ENCODE measurements around the gene EDN2.

The EDN2 gene

GRCh38 chr1:41467673-41468072, 16.8 kb downstream of the EDN2 start:
- no peaks in the 10 kb centered on the region for H3K9me3 ChIP-seq (ENCODE audit: control insufficient read depth in 5 of 5, low read length in 5 of 5)
- no peak overlapping the region for H3K27ac ChIP-seq (ENCODE audit: low read depth, low read length)
- peaks cover 0 to 4% (median 0%) of the 10 kb centered on the region in 5 donors for H3K27me3 ChIP-seq (ENCODE audit: control insufficient read depth in 5 of 5, insufficient read depth in 4 of 5, low read length in 5 of 5)
- H3K9ac ChIP-seq (ENCODE audit: low read length in 5 of 5), result no peak overlapping the region
- no peaks in the 10 kb centered on the region for H3K36me3 ChIP-seq (ENCODE audit: control insufficient read depth in 5 of 5, insufficient read depth in 5 of 5, low read length in 5 of 5)
- no peak overlapping the region for H3K4me3 ChIP-seq (ENCODE audit: low read depth in 1 of 5, low read length in 5 of 5)
- H3K4me1 ChIP-seq (ENCODE audit: control insufficient read depth in 5 of 5, insufficient read depth in 5 of 5, low read length in 5 of 5), result no peaks in the 10 kb centered on the region

GRCh38 chr1:41466146-41466545, 18.3 kb downstream of the EDN2 start:
- no peak overlapping the region for H3K4me3 ChIP-seq (ENCODE audit: low read depth in 1 of 5, low read length in 5 of 5)
- H3K27ac ChIP-seq (ENCODE audit: low read depth, low read length), result no peak overlapping the region

GRCh38 chr1:41465741-41466140, 18.7 kb downstream of the EDN2 start:
- Histone ChIP-seq H3K27me3 (ENCODE audit: control insufficient read depth in 5 of 5, insufficient read depth in 4 of 5, low read length in 5 of 5) (peaks cover 0 to 4% (median 0%) of the 10 kb centered on the region in 5 donors), H3K4me1 (ENCODE audit: control insufficient read depth in 5 of 5, insufficient read depth in 5 of 5, low read length in 5 of 5) (no peaks in the 10 kb centered on the region), H3K4me3 (ENCODE audit: low read depth in 1 of 5, low read length in 5 of 5) (no peak overlapping the region), H3K9ac (ENCODE audit: low read length in 5 of 5) (no peak overlapping the region), H3K36me3 (ENCODE audit: control insufficient read depth in 5 of 5, insufficient read depth in 5 of 5, low read length in 5 of 5) (no peaks in the 10 kb centered on the region), H3K9me3 (ENCODE audit: control insufficient read depth in 5 of 5, low read length in 5 of 5) (no peaks in the 10 kb centered on the region), H3K27ac (ENCODE audit: low read depth, low read length) (no peak overlapping the region)

More at GRCh38 chr1:41466146-41466545, 18.3 kb downstream of the EDN2 start:
- Histone ChIP-seq H3K36me3 (ENCODE audit: control insufficient read depth in 5 of 5, insufficient read depth in 5 of 5, low read length in 5 of 5) (no peaks in the 10 kb centered on the region), H3K9me3 (ENCODE audit: control insufficient read depth in 5 of 5, low read length in 5 of 5) (no peaks in the 10 kb centered on the region), H3K4me1 (ENCODE audit: control insufficient read depth in 5 of 5, insufficient read depth in 5 of 5, low read length in 5 of 5) (no peaks in the 10 kb centered on the region), H3K9ac (ENCODE audit: low read length in 5 of 5) (no peak overlapping the region), H3K27me3 (ENCODE audit: control insufficient read depth in 5 of 5, insufficient read depth in 4 of 5, low read length in 5 of 5) (peaks cover 0 to 4% (median 0%) of the 10 kb centered on the region in 5 donors)

GRCh38 chr1:41464885-41465284, 19.6 kb downstream of the EDN2 start:
- Histone ChIP-seq H3K4me3 (ENCODE audit: low read depth in 1 of 5, low read length in 5 of 5) (no peak overlapping the region), H3K36me3 (ENCODE audit: control insufficient read depth in 5 of 5, insufficient read depth in 5 of 5, low read length in 5 of 5) (no peaks in the 10 kb centered on the region), H3K27ac (ENCODE audit: low read depth, low read length) (no peak overlapping the region), H3K4me1 (ENCODE audit: control insufficient read depth in 5 of 5, insufficient read depth in 5 of 5, low read length in 5 of 5) (no peaks in the 10 kb centered on the region), H3K9ac (ENCODE audit: low read length in 5 of 5) (no peak overlapping the region), H3K9me3 (ENCODE audit: control insufficient read depth in 5 of 5, low read length in 5 of 5) (no peaks in the 10 kb centered on the region), H3K27me3 (ENCODE audit: control insufficient read depth in 5 of 5, insufficient read depth in 4 of 5, low read length in 5 of 5) (peaks cover 0 to 4% (median 0%) of the 10 kb centered on the region in 5 donors)

- no peak overlapping the region for H3K9ac ChIP-seq (ENCODE audit: low read length in 5 of 5)
- no peaks in the 10 kb centered on the region for H3K4me1 ChIP-seq (ENCODE audit: control insufficient read depth in 5 of 5, insufficient read depth in 5 of 5, low read length in 5 of 5)
- no peak overlapping the region for H3K4me3 ChIP-seq (ENCODE audit: low read depth in 1 of 5, low read length in 5 of 5)
- H3K36me3 ChIP-seq (ENCODE audit: control insufficient read depth in 5 of 5, insufficient read depth in 5 of 5, low read length in 5 of 5), result no peaks in the 10 kb centered on the region
- no peaks in the 10 kb centered on the region for H3K9me3 ChIP-seq (ENCODE audit: control insufficient read depth in 5 of 5, low read length in 5 of 5)
- no peak overlapping the region for H3K27ac ChIP-seq (ENCODE audit: low read depth, low read length)
- H3K27me3 ChIP-seq (ENCODE audit: control insufficient read depth in 5 of 5, insufficient read depth in 4 of 5, low read length in 5 of 5), result peaks cover 0 to 4% (median 0%) of the 10 kb centered on the region in 5 donors
Observed at GRCh38 chr1:41463516-41463915, 21.0 kb downstream of the EDN2 start.

GRCh38 chr1:41462680-41463004, 21.8 kb downstream of the EDN2 start:
- Histone ChIP-seq H3K27me3 (ENCODE audit: control insufficient read depth in 5 of 5, insufficient read depth in 4 of 5, low read length in 5 of 5) (peaks cover 0 to 4% (median 0%) of the 10 kb centered on the region in 5 donors), H3K27ac (ENCODE audit: low read depth, low read length) (no peak overlapping the region), H3K9me3 (ENCODE audit: control insufficient read depth in 5 of 5, low read length in 5 of 5) (no peaks in the 10 kb centered on the region), H3K4me3 (ENCODE audit: low read depth in 1 of 5, low read length in 5 of 5) (no peak overlapping the region), H3K9ac (ENCODE audit: low read length in 5 of 5) (no peak overlapping the region), H3K4me1 (ENCODE audit: control insufficient read depth in 5 of 5, insufficient read depth in 5 of 5, low read length in 5 of 5) (no peaks in the 10 kb centered on the region), H3K36me3 (ENCODE audit: control insufficient read depth in 5 of 5, insufficient read depth in 5 of 5, low read length in 5 of 5) (no peaks in the 10 kb centered on the region)

GRCh38 chr1:41461790-41462679, 22.4 kb downstream of the EDN2 start:
- H3K4me3 ChIP-seq (ENCODE audit: low read depth in 1 of 5, low read length in 5 of 5), result no peak overlapping the region
- H3K27ac ChIP-seq (ENCODE audit: low read depth, low read length), result no peak overlapping the region
- no peaks in the 10 kb centered on the region for H3K9me3 ChIP-seq (ENCODE audit: control insufficient read depth in 5 of 5, low read length in 5 of 5)
- H3K4me1 ChIP-seq (ENCODE audit: control insufficient read depth in 5 of 5, insufficient read depth in 5 of 5, low read length in 5 of 5), result peaks cover 0 to 1% (median 0%) of the 10 kb centered on the region in 5 donors
- H3K9ac ChIP-seq (ENCODE audit: low read length in 5 of 5), result no peak overlapping the region
- H3K36me3 ChIP-seq (ENCODE audit: control insufficient read depth in 5 of 5, insufficient read depth in 5 of 5, low read length in 5 of 5), result no peaks in the 10 kb centered on the region
- no peaks in the 10 kb centered on the region for H3K27me3 ChIP-seq (ENCODE audit: control insufficient read depth in 5 of 5, insufficient read depth in 4 of 5, low read length in 5 of 5)

- Histone ChIP-seq H3K9ac (ENCODE audit: low read length in 5 of 5) (no peak overlapping the region), H3K4me3 (ENCODE audit: low read depth in 1 of 5, low read length in 5 of 5) (no peak overlapping the region), H3K27me3 (ENCODE audit: control insufficient read depth in 5 of 5, insufficient read depth in 4 of 5, low read length in 5 of 5) (no peaks in the 10 kb centered on the region), H3K36me3 (ENCODE audit: control insufficient read depth in 5 of 5, insufficient read depth in 5 of 5, low read length in 5 of 5) (no peaks in the 10 kb centered on the region), H3K4me1 (ENCODE audit: control insufficient read depth in 5 of 5, insufficient read depth in 5 of 5, low read length in 5 of 5) (peaks cover 0 to 11% (median 3%) of the 10 kb centered on the region in 5 donors), H3K9me3 (ENCODE audit: control insufficient read depth in 5 of 5, low read length in 5 of 5) (no peaks in the 10 kb centered on the region), H3K27ac (ENCODE audit: low read depth, low read length) (no peak overlapping the region)
Observed at GRCh38 chr1:41456847-41457540, 27.5 kb downstream of the EDN2 start.

GRCh38 chr1:41455479-41456332, 28.8 kb downstream of the EDN2 start:
- Histone ChIP-seq H3K4me3 (ENCODE audit: low read depth in 1 of 5, low read length in 5 of 5) (no peak overlapping the region), H3K36me3 (ENCODE audit: control insufficient read depth in 5 of 5, insufficient read depth in 5 of 5, low read length in 5 of 5) (no peaks in the 10 kb centered on the region), H3K4me1 (ENCODE audit: control insufficient read depth in 5 of 5, insufficient read depth in 5 of 5, low read length in 5 of 5) (peaks cover 0 to 11% (median 3%) of the 10 kb centered on the region in 5 donors), H3K9ac (ENCODE audit: low read length in 5 of 5) (no peak overlapping the region), H3K27ac (ENCODE audit: low read depth, low read length) (no peak overlapping the region), H3K9me3 (ENCODE audit: control insufficient read depth in 5 of 5, low read length in 5 of 5) (no peaks in the 10 kb centered on the region), H3K27me3 (ENCODE audit: control insufficient read depth in 5 of 5, insufficient read depth in 4 of 5, low read length in 5 of 5) (no peaks in the 10 kb centered on the region)

Data from subcutaneous abdominal adipose tissue (tissue), 5 donors.